Astrocyte (in vitro differentiated cells and primary cell): ENCODE data around the gene SCAMP5.

Experiments
- CTCF ChIP-seq: IDR thresholded peaks from 2 replicates; pipeline ENCODE4 v1.5.1; 2011; ENCODE audit warnings: low read depth, mild to moderate bottlenecking, inconsistent platforms, low read length, moderate library complexity; ENCODE audit not compliant: insufficient read depth
- EZH2 ChIP-seq: IDR thresholded peaks from 2 replicates; pipeline ENCODE4 v1.6.1; 2012; ENCODE audit warnings: mild to moderate bottlenecking, low read length, inconsistent platforms; ENCODE audit not compliant: insufficient read depth

- TF ChIP-seq CTCF (no peak), EZH2 (no peak)
Measured at GRCh38 chr15:74954515-74954914, 40.8 kb upstream of the SCAMP5 start.
